GM12892 (cell line): ENCODE results near the gene ASCC2.

Experiments
- POLR2A ChIP-seq: IDR thresholded peaks from 2 replicates; pipeline ENCODE4 v1.6.1; 2011; ENCODE audit warnings: low read depth, low read length, control low read depth
- TAF1 ChIP-seq: IDR thresholded peaks from 2 replicates; pipeline ENCODE4 v1.6.1; 2011; ENCODE audit warnings: low read depth, mild to moderate bottlenecking, control low read depth, low read length, borderline replicate concordance

- TF ChIP-seq POLR2A = no peak
- no peak for TF ChIP-seq TAF1
These were observed 39.5 kb upstream of the ASCC2 start for GRCh38 chr22:29877620-29878019.
